ENCODE data around the gene PLXNB1.

- TF ChIP-seq POLR2AphosphoS5 (IDR thresholded peaks at IDR 0.05; ENCODE audit: low read depth, low read length) (no peak), TAF1 (IDR thresholded peaks at IDR 0.05; ENCODE audit: borderline replicate concordance, insufficient read depth, low read length) (no peak), REST (IDR thresholded peaks at IDR 0.05; ENCODE audit: insufficient read depth in 1 of 2, low read depth in 2 of 2, low read length in 2 of 2) (no peak), SIN3A (IDR thresholded peaks at IDR 0.05; ENCODE audit: borderline replicate concordance, insufficient read depth, low read length) (no peak), FOXP2 (optimal IDR thresholded peaks at IDR 0.05; ENCODE audit: borderline replicate concordance, extremely low read depth, extremely low read length, insufficient read depth) (no peak)
Measured at GRCh38 chr3:48367201-48367600, 62.7 kb downstream of the PLXNB1 start.

Data from PFSK-1 (cell line).